PFSK-1 (cell line): Measurements from ENCODE around the gene CAMK1D.

Experiments used
- FOXP2 ChIP-seq: optimal IDR thresholded peaks from 2 replicates; pipeline ENCODE3; 2011; ENCODE audit warnings: borderline replicate concordance, control low read depth, inconsistent platforms; ENCODE audit not compliant: insufficient read depth; ENCODE audit errors: extremely low read length, extremely low read depth
- POLR2AphosphoS5 ChIP-seq: IDR thresholded peaks from 2 replicates; pipeline ENCODE4 v1.6.1; 2012; ENCODE audit warnings: low read depth, mild to moderate bottlenecking, control low read depth, low read length, moderate library complexity
- REST ChIP-seq, 2 experiments: IDR thresholded peaks; 2 replicates each; pipeline versions ENCODE4 v1.6.1 to v1.8.0; 2011 to 2012; ENCODE audit warnings: low read depth in 2 of 2, low read length in 2 of 2, control low read depth in 1 of 2, inconsistent platforms in 1 of 2, mild to moderate bottlenecking in 1 of 2, moderate library complexity in 1 of 2; ENCODE audit not compliant: insufficient read depth in 1 of 2
- SIN3A ChIP-seq: IDR thresholded peaks from 2 replicates; pipeline ENCODE4 v1.6.1; 2012; ENCODE audit warnings: mild to moderate bottlenecking, low read length, moderate library complexity, borderline replicate concordance; ENCODE audit not compliant: insufficient read depth
- TAF1 ChIP-seq: IDR thresholded peaks from 2 replicates; pipeline ENCODE4 v1.6.1; 2012; ENCODE audit warnings: low read length, control low read depth, borderline replicate concordance; ENCODE audit not compliant: insufficient read depth

GRCh38 chr10:12482587-12482986 is 133.2 kb downstream of the CAMK1D start:
- no peak for TF ChIP-seq POLR2AphosphoS5
- no peak for TF ChIP-seq FOXP2
- no peak for TF ChIP-seq SIN3A
- no peak for TF ChIP-seq REST (IDR thresholded peaks at IDR 0.05; ENCODE audit: insufficient read depth in 1 of 2, low read depth in 2 of 2, low read length in 2 of 2)
- TF ChIP-seq TAF1, result no peak
